Spleen (tissue), 7 donors: ENCODE results near the gene PKD1.
"Not testable (repeated sequence)": the region's sequence is repeated elsewhere in the genome, so short reads cannot be mapped to it uniquely, and the experiment has no call there.

Source experiments
- CTCF ChIP-seq, 11 experiments: fragments of 200-600 bp in 7 of 11; fragments of 450-650 bp in 4 of 11; sonication (generic) in 4 of 11; IDR thresholded peaks in 8 of 11; conservative IDR thresholded peaks in 3 of 11; 1 replicate in 7 of 11; 2 replicates in 4 of 11; pipeline versions ENCODE4 v1.4.0 to v1.8.0; 2016 to 2021; ENCODE audit warnings: antibody characterized with exemption in 11 of 11, inconsistent platforms in 4 of 11, mild to moderate bottlenecking in 1 of 11
- POLR2A ChIP-seq, 3 donors: fragments of 450-650 bp; IDR thresholded peaks; one replicate each; pipeline ENCODE4 v1.5.1; 2017; ENCODE audit warnings: antibody characterized with exemption in 3 of 3, mild to moderate bottlenecking in 1 of 3
- POLR2AphosphoS5 ChIP-seq, 3 donors: sonication (generic); formaldehyde crosslinking; IDR thresholded peaks; one replicate each; pipeline ENCODE4 v1.5.1; 2017; ENCODE audit warnings: antibody characterized with exemption in 3 of 3
- donor health status: DM: no; HTN: no; CAD: no; lungs with moderate emphysema.
- donor health status: DM: no; HTN: no; CAD: no.
- donor health status: DM: no; HTN: no; CAD: no.

- TF ChIP-seq CTCF (IDR thresholded peaks at IDR 0.05 in 8 of 11, conservative IDR thresholded peaks at IDR 0.05 in 3 of 11); POLR2AphosphoS5 (IDR thresholded peaks at IDR 0.05); POLR2A (IDR thresholded peaks at IDR 0.05): not testable (repeated sequence)
Observed at GRCh38 chr16:2111412-2112335, 24.0 kb downstream of the PKD1 start.
